Measurements from ENCODE around the gene CELF4.

The CELF4 gene

GRCh38 chr18:37435150-37435867 is 130.3 kb downstream of the CELF4 start:
- DNase-seq, result no peak

- DNase-seq, result no peak
These were observed 131.3 kb downstream of the CELF4 start for GRCh38 chr18:37434161-37434860.

- no peak for DNase-seq
These were observed 133.0 kb downstream of the CELF4 start for GRCh38 chr18:37432436-37433195.

GRCh38 chr18:37430357-37431076 is 135.1 kb downstream of the CELF4 start:
- no peak for DNase-seq

GRCh38 chr18:37429791-37430190 is 135.8 kb downstream of the CELF4 start:
- DNase-seq, result no peak

GRCh38 chr18:37428288-37428974 is 137.2 kb downstream of the CELF4 start:
- DNase-seq, result no peak

- DNase-seq, result no peak
These were observed 139.0 kb downstream of the CELF4 start for GRCh38 chr18:37426586-37426985.

GRCh38 chr18:37425222-37425621 is 140.4 kb downstream of the CELF4 start:
- DNase-seq, result no peak

- no peak for DNase-seq
These were observed 141.1 kb downstream of the CELF4 start for GRCh38 chr18:37424507-37424906.

- DNase-seq, result no peak
These were observed 143.0 kb downstream of the CELF4 start for GRCh38 chr18:37422596-37422995.

GRCh38 chr18:37422116-37422515 is 143.5 kb downstream of the CELF4 start:
- DNase-seq, result no peak

- DNase-seq, result no peak
These were observed 144.1 kb downstream of the CELF4 start for GRCh38 chr18:37421341-37422077.

- no peak for DNase-seq
These were observed 145.2 kb downstream of the CELF4 start for GRCh38 chr18:37420315-37420880.

GRCh38 chr18:37419866-37420265 is 145.7 kb downstream of the CELF4 start:
- DNase-seq, result no peak

- no peak for DNase-seq
These were observed 146.3 kb downstream of the CELF4 start for GRCh38 chr18:37419315-37419714.

GRCh38 chr18:37414816-37415215 is 150.8 kb downstream of the CELF4 start:
- no peak for DNase-seq

GRCh38 chr18:37412829-37413228 is 152.8 kb downstream of the CELF4 start:
- no peak for DNase-seq

- DNase-seq, result no peak
These were observed 153.3 kb downstream of the CELF4 start for GRCh38 chr18:37412333-37412732.

- DNase-seq, result no peak
These were observed 155.7 kb downstream of the CELF4 start for GRCh38 chr18:37409878-37410277.

GRCh38 chr18:37408676-37409265 is 156.8 kb downstream of the CELF4 start:
- DNase-seq, result no peak

- DNase-seq, result no peak
These were observed 158.0 kb downstream of the CELF4 start for GRCh38 chr18:37407571-37407970.
